HG03066 (cell line): Measurements from ENCODE around the gene ARHGAP24.
"Not testable (repeated sequence)": the region's sequence is repeated elsewhere in the genome, so short reads cannot be mapped to it uniquely, and the experiment has no call there.

Experiments
- ATAC-seq: cut with Tn5 transposase; IDR thresholded peaks from one replicate; pipeline ENCODE4 v1.9.1; 2021; ENCODE audit warnings: low read depth; ENCODE audit not compliant: unreplicated experiment

The ARHGAP24 gene

GRCh38 chr4:85833302-85833701 is 358.4 kb downstream of the ARHGAP24 start:
- ATAC-seq, result no peak

- no peak for ATAC-seq
These were observed 360.0 kb downstream of the ARHGAP24 start for GRCh38 chr4:85834934-85835333.

- no peak for ATAC-seq
These were observed 361.9 kb downstream of the ARHGAP24 start for GRCh38 chr4:85836588-85837438.

- no peak for ATAC-seq
These were observed 362.4 kb downstream of the ARHGAP24 start for GRCh38 chr4:85837439-85837733.

GRCh38 chr4:85839981-85840451 is 365.1 kb downstream of the ARHGAP24 start:
- ATAC-seq, result not testable (repeated sequence)

GRCh38 chr4:85842540-85842939 is 367.6 kb downstream of the ARHGAP24 start:
- ATAC-seq, result no peak

GRCh38 chr4:85853740-85854139 is 378.8 kb downstream of the ARHGAP24 start:
- not testable (repeated sequence) for ATAC-seq

GRCh38 chr4:85854546-85854945 is 379.6 kb downstream of the ARHGAP24 start:
- ATAC-seq, result no peak

- ATAC-seq, result no peak
These were observed 385.3 kb downstream of the ARHGAP24 start for GRCh38 chr4:85860066-85860740.

GRCh38 chr4:85861064-85861765 is 386.3 kb downstream of the ARHGAP24 start:
- no peak for ATAC-seq

GRCh38 chr4:85862896-85863295 is 387.9 kb downstream of the ARHGAP24 start:
- no peak for ATAC-seq

GRCh38 chr4:85864259-85865205 is 389.6 kb downstream of the ARHGAP24 start:
- no peak for ATAC-seq

- no peak for ATAC-seq
These were observed 390.3 kb downstream of the ARHGAP24 start for GRCh38 chr4:85865256-85865655.

- no peak for ATAC-seq
These were observed 391.6 kb downstream of the ARHGAP24 start for GRCh38 chr4:85866508-85866907.

- ATAC-seq, result no peak
These were observed 392.3 kb downstream of the ARHGAP24 start for GRCh38 chr4:85867271-85867670.

- no peak for ATAC-seq
These were observed 394.2 kb downstream of the ARHGAP24 start for GRCh38 chr4:85869181-85869580.

- ATAC-seq, result no peak
These were observed 395.5 kb downstream of the ARHGAP24 start for GRCh38 chr4:85870298-85871083.

GRCh38 chr4:85873566-85873965 is 398.6 kb downstream of the ARHGAP24 start:
- ATAC-seq, result no peak

GRCh38 chr4:85879518-85879917 is 404.6 kb downstream of the ARHGAP24 start:
- no peak for ATAC-seq
